ENCODE data around the gene KLF16. TPM values are rescaled to one million over a fixed set of nuclear protein-coding genes. Genes with fewer than 3 reads are reported as not detected.

Gene KLF16
- total and polyA plus RNA-seq, 9 of the 15 experiments (the other 6 are each of a cell fraction or from before 2014, with no cell fraction given), result 0.04 to 60.4 (median 6.8) TPM

DNA sequence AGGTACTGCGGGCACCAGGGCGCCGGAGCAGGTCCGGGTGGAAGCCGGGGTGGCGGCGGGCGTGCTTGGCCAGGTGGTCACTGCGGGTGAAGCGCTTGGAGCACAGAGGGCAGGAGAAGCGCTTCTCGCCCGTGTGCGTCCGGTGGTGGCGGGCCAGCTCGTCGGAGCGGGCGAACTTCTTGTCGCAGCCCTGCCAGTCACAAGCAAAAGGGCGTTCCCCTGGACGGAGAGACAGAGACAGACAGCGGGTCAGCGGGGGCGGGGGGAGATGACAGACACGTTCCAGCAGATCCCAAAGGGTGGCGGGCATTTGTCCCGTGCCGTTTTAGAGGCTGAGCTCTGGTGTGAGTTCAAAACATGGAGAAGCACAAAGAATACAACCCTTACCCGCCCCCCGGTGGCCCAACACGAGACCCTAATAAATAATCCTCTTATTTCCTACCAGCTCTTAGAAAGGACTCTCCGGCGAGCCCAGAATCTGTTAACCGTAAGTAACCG, 8.8 kb downstream of the KLF16 start (continued):
- TF ChIP-seq ZBTB17 (CRISPR knock-in tag; IDR thresholded peaks at IDR 0.05), result peak; percentile 41; the same call in 1 of the 2 replicates
- TF ChIP-seq POU5F1 (IDR thresholded peaks at IDR 0.05; ENCODE audit: borderline replicate concordance, low read depth, low read length, partially characterized antibody), result no peak
- no peak for TF ChIP-seq ZFX (CRISPR knock-in tag; IDR thresholded peaks at IDR 0.05)
- peak; percentile 69 for TF ChIP-seq CXXC5 (CRISPR knock-in tag; IDR thresholded peaks at IDR 0.05)
- TF ChIP-seq EHMT2 (IDR thresholded peaks at IDR 0.05), result no peak
- TF ChIP-seq PTBP1 (IDR thresholded peaks at IDR 0.05; ENCODE audit: low read depth, low read length), result no peak
- no peak for TF ChIP-seq EZH2 (IDR thresholded peaks at IDR 0.05; ENCODE audit: borderline replicate concordance, low read depth, low read length)
- TF ChIP-seq, protein P1, sequence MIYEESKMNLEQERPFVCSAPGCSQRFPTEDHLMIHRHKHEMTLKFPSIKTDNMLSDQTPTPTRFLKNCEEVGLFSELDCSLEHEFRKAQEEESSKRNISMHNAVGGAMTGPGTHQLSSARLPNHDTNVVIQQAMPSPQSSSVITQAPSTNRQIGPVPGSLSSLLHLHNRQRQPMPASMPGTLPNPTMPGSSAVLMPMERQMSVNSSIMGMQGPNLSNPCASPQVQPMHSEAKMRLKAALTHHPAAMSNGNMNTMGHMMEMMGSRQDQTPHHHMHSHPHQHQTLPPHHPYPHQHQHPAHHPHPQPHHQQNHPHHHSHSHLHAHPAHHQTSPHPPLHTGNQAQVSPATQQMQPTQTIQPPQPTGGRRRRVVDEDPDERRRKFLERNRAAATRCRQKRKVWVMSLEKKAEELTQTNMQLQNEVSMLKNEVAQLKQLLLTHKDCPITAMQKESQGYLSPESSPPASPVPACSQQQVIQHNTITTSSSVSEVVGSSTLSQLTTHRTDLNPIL (CRISPR knock-in tag; IDR thresholded peaks at IDR 0.05), result no peak
- TF ChIP-seq, protein P2, sequence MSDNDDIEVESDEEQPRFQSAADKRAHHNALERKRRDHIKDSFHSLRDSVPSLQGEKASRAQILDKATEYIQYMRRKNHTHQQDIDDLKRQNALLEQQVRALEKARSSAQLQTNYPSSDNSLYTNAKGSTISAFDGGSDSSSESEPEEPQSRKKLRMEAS (CRISPR knock-in tag; IDR thresholded peaks at IDR 0.05), result no peak; the same call in 1 of the 2 replicates
- TF ChIP-seq, protein P3, sequence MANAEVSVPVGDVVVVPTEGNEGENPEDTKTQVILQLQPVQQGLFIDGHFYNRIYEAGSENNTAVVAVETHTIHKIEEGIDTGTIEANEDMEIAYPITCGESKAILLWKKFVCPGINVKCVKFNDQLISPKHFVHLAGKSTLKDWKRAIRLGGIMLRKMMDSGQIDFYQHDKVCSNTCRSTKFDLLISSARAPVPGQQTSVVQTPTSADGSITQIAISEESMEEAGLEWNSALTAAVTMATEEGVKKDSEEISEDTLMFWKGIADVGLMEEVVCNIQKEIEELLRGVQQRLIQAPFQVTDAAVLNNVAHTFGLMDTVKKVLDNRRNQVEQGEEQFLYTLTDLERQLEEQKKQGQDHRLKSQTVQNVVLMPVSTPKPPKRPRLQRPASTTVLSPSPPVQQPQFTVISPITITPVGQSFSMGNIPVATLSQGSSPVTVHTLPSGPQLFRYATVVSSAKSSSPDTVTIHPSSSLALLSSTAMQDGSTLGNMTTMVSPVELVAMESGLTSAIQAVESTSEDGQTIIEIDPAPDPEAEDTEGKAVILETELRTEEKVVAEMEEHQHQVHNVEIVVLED (CRISPR knock-in tag; IDR thresholded peaks at IDR 0.05), result no peak
- no peak for TF ChIP-seq ZC3H11A (IDR thresholded peaks at IDR 0.05; ENCODE audit: low read depth, low read length)
- TF ChIP-seq TFAM (CRISPR knock-in tag; conservative IDR thresholded peaks at IDR 0.05), result no peak
- TF ChIP-seq, protein P4, sequence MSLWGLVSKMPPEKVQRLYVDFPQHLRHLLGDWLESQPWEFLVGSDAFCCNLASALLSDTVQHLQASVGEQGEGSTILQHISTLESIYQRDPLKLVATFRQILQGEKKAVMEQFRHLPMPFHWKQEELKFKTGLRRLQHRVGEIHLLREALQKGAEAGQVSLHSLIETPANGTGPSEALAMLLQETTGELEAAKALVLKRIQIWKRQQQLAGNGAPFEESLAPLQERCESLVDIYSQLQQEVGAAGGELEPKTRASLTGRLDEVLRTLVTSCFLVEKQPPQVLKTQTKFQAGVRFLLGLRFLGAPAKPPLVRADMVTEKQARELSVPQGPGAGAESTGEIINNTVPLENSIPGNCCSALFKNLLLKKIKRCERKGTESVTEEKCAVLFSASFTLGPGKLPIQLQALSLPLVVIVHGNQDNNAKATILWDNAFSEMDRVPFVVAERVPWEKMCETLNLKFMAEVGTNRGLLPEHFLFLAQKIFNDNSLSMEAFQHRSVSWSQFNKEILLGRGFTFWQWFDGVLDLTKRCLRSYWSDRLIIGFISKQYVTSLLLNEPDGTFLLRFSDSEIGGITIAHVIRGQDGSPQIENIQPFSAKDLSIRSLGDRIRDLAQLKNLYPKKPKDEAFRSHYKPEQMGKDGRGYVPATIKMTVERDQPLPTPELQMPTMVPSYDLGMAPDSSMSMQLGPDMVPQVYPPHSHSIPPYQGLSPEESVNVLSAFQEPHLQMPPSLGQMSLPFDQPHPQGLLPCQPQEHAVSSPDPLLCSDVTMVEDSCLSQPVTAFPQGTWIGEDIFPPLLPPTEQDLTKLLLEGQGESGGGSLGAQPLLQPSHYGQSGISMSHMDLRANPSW (CRISPR knock-in tag; IDR thresholded peaks at IDR 0.05), result no peak
- no peak for TF ChIP-seq MCM2 (IDR thresholded peaks at IDR 0.05; ENCODE audit: low read depth)
- TF ChIP-seq, protein P5, sequence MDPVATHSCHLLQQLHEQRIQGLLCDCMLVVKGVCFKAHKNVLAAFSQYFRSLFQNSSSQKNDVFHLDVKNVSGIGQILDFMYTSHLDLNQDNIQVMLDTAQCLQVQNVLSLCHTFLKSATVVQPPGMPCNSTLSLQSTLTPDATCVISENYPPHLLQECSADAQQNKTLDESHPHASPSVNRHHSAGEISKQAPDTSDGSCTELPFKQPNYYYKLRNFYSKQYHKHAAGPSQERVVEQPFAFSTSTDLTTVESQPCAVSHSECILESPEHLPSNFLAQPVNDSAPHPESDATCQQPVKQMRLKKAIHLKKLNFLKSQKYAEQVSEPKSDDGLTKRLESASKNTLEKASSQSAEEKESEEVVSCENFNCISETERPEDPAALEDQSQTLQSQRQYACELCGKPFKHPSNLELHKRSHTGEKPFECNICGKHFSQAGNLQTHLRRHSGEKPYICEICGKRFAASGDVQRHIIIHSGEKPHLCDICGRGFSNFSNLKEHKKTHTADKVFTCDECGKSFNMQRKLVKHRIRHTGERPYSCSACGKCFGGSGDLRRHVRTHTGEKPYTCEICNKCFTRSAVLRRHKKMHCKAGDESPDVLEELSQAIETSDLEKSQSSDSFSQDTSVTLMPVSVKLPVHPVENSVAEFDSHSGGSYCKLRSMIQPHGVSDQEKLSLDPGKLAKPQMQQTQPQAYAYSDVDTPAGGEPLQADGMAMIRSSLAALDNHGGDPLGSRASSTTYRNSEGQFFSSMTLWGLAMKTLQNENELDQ (CRISPR knock-in tag; IDR thresholded peaks at IDR 0.05; ENCODE audit: borderline replicate concordance), result no peak
- no peak for TF ChIP-seq FOXP1 (CRISPR knock-in tag; IDR thresholded peaks at IDR 0.05)
- no peak for TF ChIP-seq C11orf30 (IDR thresholded peaks at IDR 0.05; ENCODE audit: low read depth)
- TF ChIP-seq BRCA1 (IDR thresholded peaks at IDR 0.05), result no peak
- no peak for TF ChIP-seq BRCA1 (CRISPR knock-in tag; IDR thresholded peaks at IDR 0.05)
- no peak for TF ChIP-seq ZNF551 (CRISPR knock-in tag; IDR thresholded peaks at IDR 0.05)
- no peak for TF ChIP-seq CHD4 (IDR thresholded peaks at IDR 0.05; ENCODE audit: insufficient read depth, insufficient replicate concordance, low read depth, low read length, poor library complexity, severe bottlenecking)
- TF ChIP-seq SREBF1 (IDR thresholded peaks at IDR 0.05; ENCODE audit: borderline replicate concordance, low read depth, low read length), result no peak
